K562 (cell line): ENCODE results near the gene ERVH48-1. TPM values are rescaled to one million over a fixed set of nuclear protein-coding genes. Genes with fewer than 3 reads are reported as not detected.

Experiments used
- BRF1 ChIP-seq: IDR thresholded peaks from 3 replicates; pipeline ENCODE4 v1.6.1; 2011; ENCODE audit warnings: borderline replicate concordance, mild to moderate bottlenecking; ENCODE audit not compliant: insufficient read length; ENCODE audit errors: extremely low read depth
- DPF2 ChIP-seq: fragments of 450-650 bp; IDR thresholded peaks from 2 replicates; pipeline ENCODE4 v1.6.1; 2016
- E2F3 ChIP-seq: fragments of 250-450 bp; sonication (Bioruptor Pico); IDR thresholded peaks from 2 replicates; pipeline ENCODE4 v1.4.0; 2020; ENCODE audit warnings: mild to moderate bottlenecking
- FOXJ2 ChIP-seq: fragments of 200-800 bp; sonication (Bioruptor generic); IDR thresholded peaks from 2 replicates; pipeline ENCODE4 v1.6.1; 2016; ENCODE audit warnings: missing genetic modification characterization, missing compliant biosample characterization
- HNRNPK ChIP-seq: fragments of 200-400 bp; formaldehyde crosslinking; IDR thresholded peaks from one replicate; pipeline ENCODE4 v1.6.1; 2018; ENCODE audit warnings: mild to moderate bottlenecking, low read depth, low read length; ENCODE audit not compliant: poor library complexity, severe bottlenecking
- HNRNPL ChIP-seq: fragments of 200-400 bp; formaldehyde crosslinking; IDR thresholded peaks from 2 replicates; pipeline ENCODE4 v1.6.1; 2017; ENCODE audit warnings: low read depth, mild to moderate bottlenecking, low read length
- HSF4 ChIP-seq: fragments of 250-450 bp; sonication (Bioruptor Pico); IDR thresholded peaks from 2 replicates; pipeline ENCODE4 v2.1.2; 2022; ENCODE audit warnings: mild to moderate bottlenecking, moderate library complexity, borderline replicate concordance
- NFE2 ChIP-seq: IDR thresholded peaks from 2 replicates; pipeline ENCODE4 v1.6.1; 2014; ENCODE audit warnings: antibody characterized with exemption, low read depth
- NFIX ChIP-seq: fragments of 250-450 bp; sonication (Bioruptor Pico); IDR thresholded peaks from 2 replicates; pipeline ENCODE4 v1.4.0; 2020; ENCODE audit warnings: low read depth, mild to moderate bottlenecking, moderate library complexity
- NR1H2 ChIP-seq: sonication (generic); formaldehyde crosslinking; IDR thresholded peaks from 2 replicates; pipeline ENCODE4 v1.4.0; 2020; ENCODE audit warnings: mild to moderate bottlenecking, missing genetic modification reagents
- PHF8 ChIP-seq: fragments of 200-600 bp; sonication (generic); IDR thresholded peaks from 2 replicates; pipeline ENCODE4 v1.6.1; 2012; ENCODE audit warnings: mixed run types, mild to moderate bottlenecking, inconsistent platforms, low read length, moderate library complexity, borderline replicate concordance
- PRMT5 ChIP-seq: sonication (generic); formaldehyde crosslinking; IDR thresholded peaks from 2 replicates; pipeline ENCODE4 v1.5.0; 2020; ENCODE audit warnings: missing genetic modification reagents
- RBM39 ChIP-seq: fragments of 200-400 bp; formaldehyde crosslinking; optimal IDR thresholded peaks from 2 replicates; pipeline ENCODE3; 2018; ENCODE audit warnings: low read depth, low read length
- RNF219 ChIP-seq: fragments of 250-450 bp; sonication (Bioruptor Pico); IDR thresholded peaks from 2 replicates; pipeline ENCODE4 v1.5.0; 2022; ENCODE audit warnings: mild to moderate bottlenecking
- TAL1 ChIP-seq: fragments of 450-650 bp; IDR thresholded peaks from 2 replicates; pipeline ENCODE4 v1.6.1; 2016; ENCODE audit warnings: mild to moderate bottlenecking
- polyA plus RNA-seq, 8 experiments: library from polyadenylated mRNA; depleted of rRNA in 4 of 8; stranded (reverse) in 5 of 8; unstranded in 3 of 8; fragments of >200 nt; fragmentation: Nextera tagmentation in 2 of 8; fragmentation: Illumina TruSeq in 1 of 8; extraction: Ambion mirVana in 2 of 8; extraction: Trizol in 1 of 8; gene quantifications; 2 replicates each; pipeline versions ENCODE4 v1.2.1 to v1.2.3, GENCODE V29; 2011 to 2014; ENCODE audit warnings: inconsistent platforms in 1 of 8, missing spikeins in 1 of 8
- total RNA-seq, 7 experiments: library from RNA; depleted of rRNA in 6 of 7; stranded (reverse); fragments of >200 nt in 6 of 7; fragmentation: Illumina TruSeq in 2 of 7; extraction: Trizol in 2 of 7; gene quantifications; 2 replicates each; pipeline versions ENCODE4 v1.2.1 to v1.2.3, GENCODE V29; 2011 to 2021; ENCODE audit warnings: low replicate concordance in 1 of 7
- TF ChIP-seq, protein P1 (sequence below): IDR thresholded peaks from 2 replicates; pipeline ENCODE4 v1.6.1; 2012; ENCODE audit warnings: low read depth, low read length, improper control_type of control experiment, borderline replicate concordance
- TF ChIP-seq, protein P2 (sequence below), 2 experiments: fragments of 450-650 bp; IDR thresholded peaks; 2 replicates each; pipeline ENCODE4 v1.6.1; 2018; ENCODE audit warnings: mild to moderate bottlenecking in 2 of 2, low read depth in 1 of 2; ENCODE audit not compliant: partially characterized antibody in 2 of 2
- TF ChIP-seq, protein P3 (sequence below): fragments of 450-650 bp; IDR thresholded peaks from 2 replicates; pipeline ENCODE4 v1.6.1; 2016; ENCODE audit warnings: antibody characterized with exemption

ERVH48-1 gene
- total and polyA plus RNA-seq, 9 of the 15 experiments (the other 6 are each of a cell fraction or from before 2014, with no cell fraction given): 0.08 to 0.49 (median 0.16) TPM; not detected in 3

DNA sequence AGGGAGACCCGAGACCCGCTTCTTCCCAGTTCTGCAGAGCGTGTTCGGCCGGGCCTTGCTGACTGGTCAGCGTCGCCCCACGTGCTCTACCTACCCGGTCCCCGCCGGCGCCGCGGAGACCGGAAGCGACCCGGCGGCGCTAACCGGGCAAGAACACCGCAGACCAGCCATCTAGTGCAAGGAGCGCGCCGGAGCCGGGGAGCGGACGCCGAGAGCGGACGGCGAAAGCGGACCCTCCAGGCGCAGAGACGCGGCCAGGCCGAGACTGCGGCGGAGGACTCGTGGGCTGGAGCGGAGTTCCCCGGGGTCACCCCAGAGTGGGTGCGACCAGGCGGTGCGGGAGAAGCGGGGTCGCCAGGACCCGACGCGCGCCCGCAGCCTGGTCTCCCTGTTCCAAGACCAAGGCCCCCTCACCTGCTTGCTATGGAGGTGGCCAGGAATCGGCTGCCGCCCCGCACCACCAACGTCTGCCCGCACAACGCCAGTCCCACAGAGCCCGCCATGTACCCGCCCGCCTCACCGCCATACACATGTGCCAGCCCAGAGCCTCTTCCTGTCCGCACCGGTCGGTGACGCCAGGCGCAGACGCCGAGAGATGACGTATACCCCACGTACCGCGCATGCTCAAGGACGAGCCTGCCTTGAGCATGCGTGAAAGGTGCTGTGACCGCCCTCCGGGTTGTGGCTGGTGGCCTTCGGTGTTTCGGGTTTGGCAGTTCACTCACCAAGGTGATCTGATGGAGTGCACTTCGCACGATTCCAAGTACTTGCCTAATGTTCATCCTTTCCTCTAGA lies 46.2 kb downstream of the ERVH48-1 start, which contains the start of gene WDR4 (continued):
- TF ChIP-seq, protein P1, sequence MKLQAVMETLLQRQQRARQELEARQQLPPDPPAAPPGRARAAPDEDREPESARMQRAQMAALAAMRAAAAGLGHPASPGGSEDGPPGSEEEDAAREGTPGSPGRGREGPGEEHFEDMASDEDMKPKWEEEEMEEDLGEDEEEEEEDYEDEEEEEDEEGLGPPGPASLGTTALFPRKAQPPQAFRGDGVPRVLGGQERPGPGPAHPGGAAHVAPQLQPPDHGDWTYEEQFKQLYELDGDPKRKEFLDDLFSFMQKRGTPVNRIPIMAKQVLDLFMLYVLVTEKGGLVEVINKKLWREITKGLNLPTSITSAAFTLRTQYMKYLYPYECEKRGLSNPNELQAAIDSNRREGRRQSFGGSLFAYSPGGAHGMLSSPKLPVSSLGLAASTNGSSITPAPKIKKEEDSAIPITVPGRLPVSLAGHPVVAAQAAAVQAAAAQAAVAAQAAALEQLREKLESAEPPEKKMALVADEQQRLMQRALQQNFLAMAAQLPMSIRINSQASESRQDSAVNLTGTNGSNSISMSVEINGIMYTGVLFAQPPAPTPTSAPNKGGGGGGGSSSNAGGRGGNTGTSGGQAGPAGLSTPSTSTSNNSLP: no peak
- no peak for TF ChIP-seq HNRNPK
- no peak for TF ChIP-seq TAL1
- TF ChIP-seq RNF219 (CRISPR knock-in tag): no peak
- TF ChIP-seq, protein P2, sequence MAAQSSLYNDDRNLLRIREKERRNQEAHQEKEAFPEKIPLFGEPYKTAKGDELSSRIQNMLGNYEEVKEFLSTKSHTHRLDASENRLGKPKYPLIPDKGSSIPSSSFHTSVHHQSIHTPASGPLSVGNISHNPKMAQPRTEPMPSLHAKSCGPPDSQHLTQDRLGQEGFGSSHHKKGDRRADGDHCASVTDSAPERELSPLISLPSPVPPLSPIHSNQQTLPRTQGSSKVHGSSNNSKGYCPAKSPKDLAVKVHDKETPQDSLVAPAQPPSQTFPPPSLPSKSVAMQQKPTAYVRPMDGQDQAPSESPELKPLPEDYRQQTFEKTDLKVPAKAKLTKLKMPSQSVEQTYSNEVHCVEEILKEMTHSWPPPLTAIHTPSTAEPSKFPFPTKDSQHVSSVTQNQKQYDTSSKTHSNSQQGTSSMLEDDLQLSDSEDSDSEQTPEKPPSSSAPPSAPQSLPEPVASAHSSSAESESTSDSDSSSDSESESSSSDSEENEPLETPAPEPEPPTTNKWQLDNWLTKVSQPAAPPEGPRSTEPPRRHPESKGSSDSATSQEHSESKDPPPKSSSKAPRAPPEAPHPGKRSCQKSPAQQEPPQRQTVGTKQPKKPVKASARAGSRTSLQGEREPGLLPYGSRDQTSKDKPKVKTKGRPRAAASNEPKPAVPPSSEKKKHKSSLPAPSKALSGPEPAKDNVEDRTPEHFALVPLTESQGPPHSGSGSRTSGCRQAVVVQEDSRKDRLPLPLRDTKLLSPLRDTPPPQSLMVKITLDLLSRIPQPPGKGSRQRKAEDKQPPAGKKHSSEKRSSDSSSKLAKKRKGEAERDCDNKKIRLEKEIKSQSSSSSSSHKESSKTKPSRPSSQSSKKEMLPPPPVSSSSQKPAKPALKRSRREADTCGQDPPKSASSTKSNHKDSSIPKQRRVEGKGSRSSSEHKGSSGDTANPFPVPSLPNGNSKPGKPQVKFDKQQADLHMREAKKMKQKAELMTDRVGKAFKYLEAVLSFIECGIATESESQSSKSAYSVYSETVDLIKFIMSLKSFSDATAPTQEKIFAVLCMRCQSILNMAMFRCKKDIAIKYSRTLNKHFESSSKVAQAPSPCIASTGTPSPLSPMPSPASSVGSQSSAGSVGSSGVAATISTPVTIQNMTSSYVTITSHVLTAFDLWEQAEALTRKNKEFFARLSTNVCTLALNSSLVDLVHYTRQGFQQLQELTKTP (IDR thresholded peaks at IDR 0.05; ENCODE audit: low read depth in 1 of 2, partially characterized antibody in 2 of 2): no peak
- TF ChIP-seq FOXJ2 (tag): no peak
- no peak for TF ChIP-seq PRMT5 (CRISPR knock-in tag)
- TF ChIP-seq NFE2: no peak
- TF ChIP-seq PHF8: peak; percentile 95
- no peak for TF ChIP-seq RBM39
- TF ChIP-seq NR1H2 (CRISPR knock-in tag): peak; percentile 91; the same call in 1 of the 2 replicates
- TF ChIP-seq, protein P3, sequence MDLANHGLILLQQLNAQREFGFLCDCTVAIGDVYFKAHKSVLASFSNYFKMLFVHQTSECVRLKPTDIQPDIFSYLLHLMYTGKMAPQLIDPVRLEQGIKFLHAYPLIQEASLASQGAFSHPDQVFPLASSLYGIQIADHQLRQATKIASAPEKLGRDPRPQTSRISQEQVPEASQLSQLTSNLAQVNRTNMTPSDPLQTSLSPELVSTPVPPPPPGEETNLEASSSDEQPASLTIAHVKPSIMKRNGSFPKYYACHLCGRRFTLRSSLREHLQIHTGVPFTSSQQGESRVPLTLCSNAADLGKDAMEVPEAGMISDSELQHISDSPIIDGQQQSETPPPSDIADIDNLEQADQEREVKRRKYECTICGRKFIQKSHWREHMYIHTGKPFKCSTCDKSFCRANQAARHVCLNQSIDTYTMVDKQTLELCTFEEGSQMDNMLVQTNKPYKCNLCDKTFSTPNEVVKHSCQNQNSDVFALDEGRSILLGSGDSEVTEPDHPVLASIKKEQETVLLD: peak; percentile 99
- TF ChIP-seq BRF1: no peak
- TF ChIP-seq NFIX: no peak
- TF ChIP-seq HSF4: no peak
- no peak for TF ChIP-seq DPF2
- TF ChIP-seq E2F3 (CRISPR knock-in tag): 0 out of 2 replicates have a peak, but pooled peaks have one; percentile 18
- TF ChIP-seq HNRNPL: no peak; the same call in none of the 2 replicates
